ENCODE data around the gene EGR1.

The EGR1 gene

GRCh38 chr5:138515556-138516245 is 50.4 kb downstream of the EGR1 start:
- no peak for DNase-seq

GRCh38 chr5:138517437-138517836 is 52.2 kb downstream of the EGR1 start:
- no peak for DNase-seq

Measured in NCI-H187 treated with DMSO at 0.1 percent for 48 hours (cell line).